CD14-positive monocyte (primary cell): ENCODE results near the gene WARS2. TPM values are rescaled to one million over a fixed set of nuclear protein-coding genes. Genes with fewer than 3 reads are reported as not detected.

Source experiments
- DNase-seq, 3 donors: peaks; one replicate each; pipeline ENCODE4 v3.0.0-alpha.2; 2011 to 2022
- H2AFZ ChIP-seq: 2 replicates; pipeline ENCODE4 v1.6.0; 2012; ENCODE audit warnings: mild to moderate bottlenecking, low read depth, low read length, inconsistent platforms; ENCODE audit not compliant: insufficient read depth, poor library complexity, severe bottlenecking
- H3K27ac ChIP-seq, 2 donors: 1 replicate in 1 of 2; 2 replicates in 1 of 2; pipeline ENCODE4 v1.5.1; 2012 to 2013; ENCODE audit warnings: low read length in 2 of 2, control low read depth in 1 of 2, inconsistent platforms in 1 of 2, low read depth in 1 of 2, mild to moderate bottlenecking in 1 of 2
- H3K27me3 ChIP-seq, 2 donors: one replicate each; pipeline versions ENCODE4 v1.6.0 to v1.6.1; 2011 to 2013; ENCODE audit warnings: low read length in 2 of 2; ENCODE audit not compliant: control insufficient read depth in 2 of 2, insufficient read depth in 2 of 2
- H3K36me3 ChIP-seq, 2 donors: replicated peaks in 1 of 2; 1 replicate in 1 of 2; 2 replicates in 1 of 2; pipeline versions ENCODE4 v1.5.1 to v1.6.1; 2012 to 2013; ENCODE audit warnings: low read length in 2 of 2, control low read depth in 1 of 2, inconsistent platforms in 1 of 2, mild to moderate bottlenecking in 1 of 2; ENCODE audit not compliant: insufficient read depth in 2 of 2, control insufficient read depth in 1 of 2
- H3K4me1 ChIP-seq, 2 donors: 1 replicate in 1 of 2; 2 replicates in 1 of 2; pipeline versions ENCODE4 v1.5.1 to v1.6.1; 2012 to 2013; ENCODE audit warnings: low read length in 2 of 2, control low read depth in 1 of 2, inconsistent platforms in 1 of 2, mild to moderate bottlenecking in 1 of 2, moderate library complexity in 1 of 2; ENCODE audit not compliant: insufficient read depth in 2 of 2, control insufficient read depth in 1 of 2
- H3K4me2 ChIP-seq: replicated peaks from 2 replicates; pipeline ENCODE3; 2012; ENCODE audit warnings: low read length, moderate library complexity, mild to moderate bottlenecking; ENCODE audit not compliant: poor library complexity, severe bottlenecking; ENCODE audit errors: extremely low read depth
- H3K4me3 ChIP-seq, 3 experiments: fragments of 200-600 bp in 1 of 3; sonication (generic) in 1 of 3; replicated peaks in 1 of 3; 1 replicate in 2 of 3; 2 replicates in 1 of 3; pipeline ENCODE4 v1.5.1; 2011 to 2013; ENCODE audit warnings: low read length in 3 of 3, mild to moderate bottlenecking in 3 of 3, control low read depth in 2 of 3, low read depth in 2 of 3, inconsistent platforms in 1 of 3, moderate library complexity in 1 of 3
- H3K79me2 ChIP-seq: 2 replicates; pipeline ENCODE4 v1.6.0; 2012; ENCODE audit warnings: mild to moderate bottlenecking, control low read depth, inconsistent platforms, low read length, moderate library complexity; ENCODE audit not compliant: insufficient read depth
- H3K9ac ChIP-seq: 2 replicates; pipeline ENCODE4 v1.6.0; 2017; ENCODE audit warnings: low read length, mild to moderate bottlenecking; ENCODE audit not compliant: insufficient read depth, poor library complexity, severe bottlenecking
- H3K9me3 ChIP-seq, 2 donors: replicated peaks in 1 of 2; 1 replicate in 1 of 2; 2 replicates in 1 of 2; pipeline versions ENCODE4 v1.5.1 to v1.6.1; 2012 to 2013; ENCODE audit warnings: low read length in 2 of 2, control low read depth in 1 of 2; ENCODE audit not compliant: control insufficient read depth in 1 of 2, insufficient read depth in 1 of 2
- H4K20me1 ChIP-seq: 2 replicates; pipeline ENCODE4 v1.6.0; 2012; ENCODE audit warnings: mild to moderate bottlenecking, low read length, control low read depth, moderate library complexity; ENCODE audit not compliant: insufficient read depth
- H3K27ac Mint-ChIP-seq, 7 donors: one replicate each; pipeline ENCODE4 v1.8.0; 2020; ENCODE audit warnings: mild to moderate bottlenecking in 7 of 7, mixed read lengths in 7 of 7, moderate library complexity in 6 of 7, inconsistent platforms in 2 of 7
- H3K27me3 Mint-ChIP-seq, 3 donors: one replicate each; pipeline ENCODE4 v1.8.0; 2021 to 2022; ENCODE audit warnings: low read depth in 3 of 3, mild to moderate bottlenecking in 3 of 3, mixed read lengths in 3 of 3, moderate library complexity in 3 of 3, inconsistent platforms in 1 of 3
- H3K36me3 Mint-ChIP-seq, 2 donors: one replicate each; pipeline ENCODE4 v1.8.0; 2020; ENCODE audit warnings: mixed read lengths in 2 of 2, inconsistent platforms in 1 of 2, mild to moderate bottlenecking in 1 of 2
- H3K4me1 Mint-ChIP-seq: one replicate; pipeline ENCODE4 v1.8.0; 2020; ENCODE audit warnings: mild to moderate bottlenecking, mixed read lengths
- H3K4me3 Mint-ChIP-seq, 2 donors: one replicate each; pipeline ENCODE4 v1.8.0; 2020; ENCODE audit warnings: mild to moderate bottlenecking in 2 of 2, mixed read lengths in 2 of 2, moderate library complexity in 1 of 2
- H3K9me3 Mint-ChIP-seq, 7 donors: one replicate each; pipeline ENCODE4 v1.8.0; 2020 to 2022; ENCODE audit warnings: mixed read lengths in 7 of 7, mild to moderate bottlenecking in 6 of 7, moderate library complexity in 6 of 7, inconsistent platforms in 2 of 7
- WGBS: methylation state at CpG from one replicate; pipeline ENCODE4 v1.1.5; 2013; ENCODE audit warnings: missing lambda C conversion rate; ENCODE audit not compliant: insufficient coverage; 5-methylcytosine and 5-hydroxymethylcytosine counted together
- intact Hi-C, 2 donors: fragments of 100-400 bp; cut with micrococcal nuclease; formaldehyde crosslinking; loops; one replicate each; pipeline versions ENCODE4 v1.15.0 to v1.15.1; 2023
- polyA plus RNA-seq, 3 donors: library from polyadenylated mRNA; depleted of rRNA in 1 of 3; unstranded in 2 of 3; stranded (reverse) in 1 of 3; fragments of 300-500 nt in 2 of 3; fragments of >200 nt in 1 of 3; fragmentation: Illumina TruSeq in 2 of 3; gene quantifications; 1 replicate in 2 of 3; 2 replicates in 1 of 3; pipeline ENCODE4 v1.2.3, GENCODE V29; 2012 to 2021
- TF ChIP-seq, protein P1 (sequence below): fragments of 200-600 bp; IDR thresholded peaks from one replicate; pipeline ENCODE4 v1.8.0; 2022; ENCODE audit warnings: antibody characterized with exemption, mild to moderate bottlenecking

Gene WARS2
- polyA plus RNA-seq, 3 donors, result 4.6 to 5.1 (median 4.7) TPM

- Histone ChIP-seq H3K4me2 (no peak overlapping the region), H3K9ac (no peak overlapping the region)
- H3K27ac Mint-ChIP-seq, result peak overlapping the region in 1 of 7 donors; percentile 63
Observed at GRCh38 chr1:119068427-119068826, 72.0 kb downstream of the WARS2 start.

DNA sequence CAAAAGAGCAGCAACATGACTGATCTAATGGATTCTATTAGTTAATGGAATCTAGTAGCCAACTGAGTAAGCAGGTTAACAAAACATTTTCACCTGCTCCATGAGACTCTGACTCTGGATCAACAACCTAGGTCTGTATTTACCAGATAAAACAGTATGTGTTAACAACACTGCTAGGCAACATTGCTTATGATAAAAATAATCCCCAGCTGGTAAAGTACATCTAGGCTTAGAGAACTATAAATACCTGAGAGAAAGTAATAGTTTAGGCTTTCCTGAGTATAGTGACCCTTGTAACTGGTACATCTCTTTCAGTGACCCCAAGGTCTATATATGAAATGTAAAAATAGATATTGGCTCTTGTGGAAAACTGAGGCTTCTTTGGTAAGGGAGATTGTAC, 78.8 kb downstream of the WARS2 start:
- Histone ChIP-seq H2AFZ (no peak overlapping the region), H3K9ac (no peak overlapping the region), H3K4me3 (no peak overlapping the region), H3K36me3 (no peaks in the 10 kb centered on the region), H3K27ac (no peak overlapping the region), H4K20me1 (no peaks in the 10 kb centered on the region), H3K79me2 (no peaks in the 10 kb centered on the region), H3K9me3 (peaks cover 6 to 12% of the 10 kb centered on the region in 2 donors), H3K4me2 (no peak overlapping the region), H3K27me3 (no peaks in the 10 kb centered on the region), H3K4me1 (no peaks in the 10 kb centered on the region)
- Mint-ChIP-seq H3K4me1 (no peaks in the 10 kb centered on the region), H3K27me3 (peaks cover 0 to 2% (median 0%) of the 10 kb centered on the region in 3 donors), H3K27ac (no peak overlapping the region), H3K36me3 (peaks cover 2 to 6% of the 10 kb centered on the region in 2 donors), H3K4me3 (no peak overlapping the region), H3K9me3 (peaks cover 8 to 23% (median 16%) of the 10 kb centered on the region in 7 donors)
- intact Hi-C loops, result no loop called here
- TF ChIP-seq, protein P1, sequence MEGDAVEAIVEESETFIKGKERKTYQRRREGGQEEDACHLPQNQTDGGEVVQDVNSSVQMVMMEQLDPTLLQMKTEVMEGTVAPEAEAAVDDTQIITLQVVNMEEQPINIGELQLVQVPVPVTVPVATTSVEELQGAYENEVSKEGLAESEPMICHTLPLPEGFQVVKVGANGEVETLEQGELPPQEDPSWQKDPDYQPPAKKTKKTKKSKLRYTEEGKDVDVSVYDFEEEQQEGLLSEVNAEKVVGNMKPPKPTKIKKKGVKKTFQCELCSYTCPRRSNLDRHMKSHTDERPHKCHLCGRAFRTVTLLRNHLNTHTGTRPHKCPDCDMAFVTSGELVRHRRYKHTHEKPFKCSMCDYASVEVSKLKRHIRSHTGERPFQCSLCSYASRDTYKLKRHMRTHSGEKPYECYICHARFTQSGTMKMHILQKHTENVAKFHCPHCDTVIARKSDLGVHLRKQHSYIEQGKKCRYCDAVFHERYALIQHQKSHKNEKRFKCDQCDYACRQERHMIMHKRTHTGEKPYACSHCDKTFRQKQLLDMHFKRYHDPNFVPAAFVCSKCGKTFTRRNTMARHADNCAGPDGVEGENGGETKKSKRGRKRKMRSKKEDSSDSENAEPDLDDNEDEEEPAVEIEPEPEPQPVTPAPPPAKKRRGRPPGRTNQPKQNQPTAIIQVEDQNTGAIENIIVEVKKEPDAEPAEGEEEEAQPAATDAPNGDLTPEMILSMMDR, result no peak
- DNase-seq, result no peak

More at GRCh38 chr1:119068427-119068826, 72.0 kb downstream of the WARS2 start:
- H3K9me3 ChIP-seq, result peaks cover 6% of the 10 kb centered on the region in 2 donors
- H3K36me3 Mint-ChIP-seq, result peaks cover 5 to 14% of the 10 kb centered on the region in 2 donors
- no peak overlapping the region for H2AFZ ChIP-seq
- no peak for DNase-seq
- intact Hi-C loops, result no loop called here
- no peaks in the 10 kb centered on the region for H4K20me1 ChIP-seq
- no peaks in the 10 kb centered on the region for H3K79me2 ChIP-seq
- no peaks in the 10 kb centered on the region for H3K27me3 ChIP-seq
- H3K4me1 Mint-ChIP-seq, result no peaks in the 10 kb centered on the region
- H3K27ac ChIP-seq, result no peak overlapping the region
- peaks cover 3 to 13% (median 11%) of the 10 kb centered on the region in 7 donors for H3K9me3 Mint-ChIP-seq
- H3K36me3 ChIP-seq, result no peaks in the 10 kb centered on the region
- no peak overlapping the region for H3K4me3 Mint-ChIP-seq
- H3K27me3 Mint-ChIP-seq, result peaks cover 0 to 2% (median 0%) of the 10 kb centered on the region in 3 donors
- TF ChIP-seq, protein P1, result no peak
- H3K4me1 ChIP-seq, result no peaks in the 10 kb centered on the region
- 100% methylated on average over 1 of the region's 4 CpGs for WGBS
- H3K4me3 ChIP-seq, result no peak overlapping the region
